H54 (cell line): ENCODE measurements around the gene CCZ1B.
"Not testable (repeated sequence)": the region's sequence is repeated elsewhere in the genome, so short reads cannot be mapped to it uniquely, and the experiment has no call there.

Experiments
- DNase-seq: peaks from one replicate; pipeline ENCODE4 v3.0.0; 2011; ENCODE audit warnings: low spot score, mixed read lengths; ENCODE audit not compliant: insufficient read length
- FAIRE-seq: peaks from 3 replicates; lab custom pipeline; 2011; peaks lifted over from hg19 to GRCh38; lab: Jason Lieb, UNC
- POLR2A ChIP-seq: IDR thresholded peaks from 2 replicates; pipeline ENCODE4 v1.6.1; 2011; ENCODE audit warnings: low read depth, mild to moderate bottlenecking, low read length

Gene CCZ1B

GRCh38 chr7:6833636-6834035, 7.6 kb upstream of the CCZ1B start:
- no peak for TF ChIP-seq POLR2A
- no peak for DNase-seq
- FAIRE-seq: no peak

GRCh38 chr7:6831018-6831725, 5.1 kb upstream of the CCZ1B start:
- DNase-seq (no peak), FAIRE-seq (no peak)
- TF ChIP-seq POLR2A: no peak

GRCh38 chr7:6830026-6830425, 4.0 kb upstream of the CCZ1B start:
- DNase-seq, FAIRE-seq: not testable (repeated sequence)

GRCh38 chr7:6829616-6830015, 3.5 kb upstream of the CCZ1B start:
- DNase-seq, FAIRE-seq: not testable (repeated sequence)

- FAIRE-seq, DNase-seq: not testable (repeated sequence)
These were observed 1.1 kb upstream of the CCZ1B start for GRCh38 chr7:6827180-6827579.

DNA sequence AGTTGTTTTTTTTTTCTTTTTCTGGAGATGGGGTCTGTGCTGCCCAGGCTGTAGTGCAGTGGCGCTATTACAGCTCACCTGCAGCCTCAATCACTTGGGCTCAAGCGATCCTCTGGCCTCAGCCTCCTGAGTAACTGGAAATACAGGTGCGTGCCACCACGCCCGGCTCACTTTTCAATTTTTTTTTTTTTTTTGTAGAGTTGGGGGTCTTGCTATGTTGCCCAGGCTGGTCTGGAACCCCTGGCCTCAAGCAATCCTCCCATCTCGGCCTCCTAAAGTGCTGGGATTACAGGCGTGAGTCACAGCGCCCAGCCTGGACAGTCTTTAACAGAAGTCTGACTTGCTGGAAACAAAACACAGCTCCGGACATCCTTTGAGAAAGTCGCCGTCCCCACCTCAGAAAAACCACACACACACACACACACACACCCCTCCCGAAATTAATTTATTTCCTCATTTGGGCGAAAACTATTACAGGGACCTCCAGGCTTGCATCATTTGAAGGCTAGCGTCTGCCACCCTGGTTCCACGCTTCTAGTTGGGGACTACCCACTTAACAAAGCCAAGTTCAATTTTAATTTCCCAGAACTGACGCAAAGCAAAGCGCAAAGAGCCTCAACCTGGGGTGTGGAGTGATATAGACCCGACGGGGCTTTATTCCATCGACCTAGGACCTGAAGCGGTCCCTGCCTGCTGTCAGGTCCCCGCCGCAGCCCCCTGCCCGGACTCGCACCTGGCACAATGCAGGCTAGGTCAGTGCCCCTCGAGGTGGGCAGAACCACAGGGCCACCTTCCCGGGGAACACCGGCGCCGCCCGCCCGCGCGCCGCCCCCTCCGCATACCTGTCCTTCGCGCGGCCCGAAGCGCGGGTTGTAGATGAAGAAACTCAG, 594 bp downstream of the CCZ1B start:
- DNase-seq: not testable (repeated sequence)
- peak; percentile 15 for FAIRE-seq

- not testable (repeated sequence) for FAIRE-seq, DNase-seq
These were observed 4.5 kb downstream of the CCZ1B start for GRCh38 chr7:6821622-6822021.

DNA sequence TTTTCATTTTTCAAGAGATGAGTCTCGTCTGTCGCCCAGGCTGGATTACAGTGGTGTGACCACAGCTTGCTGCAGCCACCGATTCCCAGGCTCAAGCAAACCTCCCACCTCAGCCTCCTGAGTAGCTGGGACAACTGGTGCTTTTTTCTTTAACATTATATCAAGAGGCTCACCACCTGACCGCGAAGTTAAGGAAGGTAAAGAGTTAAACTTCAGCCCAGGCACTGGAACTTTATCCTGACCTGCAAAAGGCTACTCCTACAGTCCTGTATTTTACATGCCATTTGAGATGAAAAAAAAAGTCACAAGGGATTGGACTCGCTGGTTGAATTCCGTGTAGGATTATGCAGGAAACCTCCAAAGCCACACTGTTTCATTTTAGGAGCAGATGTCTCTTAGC, 10.6 kb downstream of the CCZ1B start:
- FAIRE-seq, DNase-seq: not testable (repeated sequence)

DNA sequence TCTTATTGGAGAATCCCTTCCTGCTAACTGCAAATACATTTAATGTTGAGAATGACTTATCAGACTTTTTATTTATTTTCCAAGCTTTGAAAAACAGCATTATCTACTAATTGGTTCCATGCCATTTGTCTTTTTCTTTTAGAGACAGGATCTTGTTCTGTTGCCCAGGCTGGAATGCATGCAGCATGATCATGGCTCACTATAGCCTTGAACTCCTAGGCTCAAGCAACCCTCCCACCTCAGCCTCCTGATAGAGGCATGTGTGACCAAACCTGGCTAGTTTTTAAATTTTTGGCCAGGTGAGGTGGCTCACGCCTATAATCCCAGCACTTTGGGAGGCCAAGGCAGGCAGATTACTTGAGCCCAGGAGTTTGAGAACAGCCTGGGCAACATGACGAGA, 13.1 kb downstream of the CCZ1B start:
- not testable (repeated sequence) for DNase-seq, FAIRE-seq

- FAIRE-seq: not testable (repeated sequence)
These were observed 18.1 kb downstream of the CCZ1B start for GRCh38 chr7:6807959-6808358.

GRCh38 chr7:6807393-6807918, 18.6 kb downstream of the CCZ1B start:
- DNase-seq, FAIRE-seq: not testable (repeated sequence)

More at GRCh38 chr7:6807959-6808358, 18.1 kb downstream of the CCZ1B start:
- not testable (repeated sequence) for DNase-seq

- not testable (repeated sequence) for FAIRE-seq, DNase-seq
These were observed 25.7 kb downstream of the CCZ1B start for GRCh38 chr7:6800331-6800730.

DNA sequence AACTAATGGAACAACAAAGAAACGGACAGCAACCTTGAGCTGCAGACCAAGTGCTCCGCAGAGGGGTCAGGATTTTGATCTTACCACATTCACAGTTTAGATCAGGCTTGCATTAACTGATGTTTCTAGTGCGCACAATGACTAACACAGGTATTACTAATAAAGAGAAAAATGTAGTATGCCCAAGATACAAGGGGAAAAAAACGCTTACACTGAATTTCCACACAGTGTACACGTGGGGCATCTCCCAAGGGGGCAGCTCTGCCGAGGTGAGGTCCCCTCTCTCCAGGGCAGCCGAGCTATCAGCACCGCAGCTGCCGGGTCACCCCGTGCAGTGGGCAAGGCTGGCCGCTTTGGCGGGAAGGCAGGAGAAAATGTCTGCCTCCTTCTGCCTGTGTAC, 26.2 kb downstream of the CCZ1B start:
- not testable (repeated sequence) for FAIRE-seq, DNase-seq

DNA sequence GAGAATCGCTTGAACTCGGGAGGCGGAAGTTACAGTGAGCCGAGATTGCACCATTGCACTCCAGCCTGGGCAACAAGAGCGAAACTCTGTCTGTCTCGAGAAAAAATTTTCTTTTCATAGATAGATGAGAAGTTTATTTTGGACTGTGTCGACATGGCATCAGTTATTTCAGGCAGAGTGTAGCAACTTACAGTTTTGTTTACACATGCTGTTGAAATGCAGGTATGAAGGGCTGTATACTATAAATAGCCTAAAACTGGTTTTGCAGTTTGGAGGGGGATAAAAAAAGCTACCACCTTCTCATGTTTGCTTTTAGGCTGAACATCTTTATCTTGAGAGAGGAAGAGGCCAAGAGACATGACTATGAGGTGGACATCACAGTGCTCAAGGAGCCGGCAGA, 28.0 kb downstream of the CCZ1B start:
- not testable (repeated sequence) for DNase-seq, FAIRE-seq

GRCh38 chr7:6797218-6797617, 28.9 kb downstream of the CCZ1B start:
- FAIRE-seq: not testable (repeated sequence)

GRCh38 chr7:6794276-6794675, 31.8 kb downstream of the CCZ1B start:
- not testable (repeated sequence) for FAIRE-seq, DNase-seq

More at GRCh38 chr7:6797218-6797617, 28.9 kb downstream of the CCZ1B start:
- DNase-seq: not testable (repeated sequence)

DNA sequence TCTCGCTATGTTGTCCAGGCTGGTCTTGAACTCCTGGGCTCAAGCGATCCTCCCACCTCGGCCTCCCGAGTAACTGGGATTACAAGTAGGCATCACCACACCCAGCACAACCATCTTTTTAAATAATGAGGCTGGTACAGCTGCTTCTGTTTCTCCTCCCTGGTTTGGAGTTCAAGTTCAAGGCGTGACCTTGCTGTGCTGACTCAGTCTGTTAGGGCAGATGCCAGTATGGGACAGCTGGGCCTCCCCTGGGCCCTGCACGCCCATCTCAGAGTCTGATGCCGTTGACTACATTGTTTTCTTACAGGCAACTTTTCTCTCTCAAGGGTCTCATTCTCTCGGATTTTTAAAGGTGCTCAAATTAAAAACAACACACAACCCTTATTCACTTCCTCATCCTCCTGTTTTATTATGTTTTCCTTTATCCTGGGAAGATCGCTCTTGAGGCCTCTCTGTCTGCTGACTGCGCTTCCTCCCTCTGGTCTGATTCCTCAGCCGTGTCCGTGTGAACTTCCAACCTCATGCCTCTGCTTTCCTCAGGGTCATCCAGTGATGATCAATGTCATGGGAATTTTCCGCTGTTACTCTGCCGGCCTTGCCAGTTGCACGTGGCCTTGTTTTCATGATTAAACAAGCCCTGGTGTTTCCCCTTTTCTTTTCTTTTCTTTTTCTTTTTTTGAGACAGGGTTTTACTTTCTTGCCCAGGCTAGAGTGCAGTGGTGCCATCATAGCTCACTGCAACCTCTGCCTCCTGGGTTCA, 33.8 kb downstream of the CCZ1B start:
- FAIRE-seq: peak; percentile 79
- DNase-seq: not testable (repeated sequence)

DNA sequence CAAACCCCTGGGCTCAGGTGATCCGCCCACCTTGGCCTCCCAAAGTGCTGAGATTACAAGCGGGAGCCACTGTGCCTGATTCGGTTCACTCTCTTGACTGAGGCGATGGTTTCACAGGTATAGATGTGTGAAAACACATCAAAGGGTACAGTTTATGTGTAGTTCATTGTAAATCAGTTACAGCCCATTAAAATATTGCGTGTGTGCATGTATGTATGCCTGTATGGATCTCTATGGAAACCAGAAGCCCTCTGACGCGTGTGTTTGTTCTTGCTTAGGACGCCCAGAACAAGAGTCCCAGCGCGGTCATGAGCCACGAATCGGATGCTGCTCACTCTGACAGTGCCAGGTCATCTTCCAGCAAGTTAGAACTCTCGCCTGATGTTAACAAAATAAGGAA, 36.7 kb downstream of the CCZ1B start:
- not testable (repeated sequence) for DNase-seq, FAIRE-seq

GRCh38 chr7:6781581-6781980, 44.5 kb downstream of the CCZ1B start:
- FAIRE-seq, DNase-seq: not testable (repeated sequence)
